HepG2 (cell line): ENCODE measurements around the gene SLC23A2. TPM values are rescaled to one million over a fixed set of nuclear protein-coding genes. Genes with fewer than 3 reads are reported as not detected.

Experiments
- ATAC-seq: fragments of 200-7000 bp; cut with Tn5 transposase; 3 replicates; pipeline ENCODE4 v1.9.1; 2020; ENCODE audit warnings: mild to moderate bottlenecking, moderate library complexity
- BruUV-seq: library from RNA; stranded (reverse); fragments of 400-500 nt; replicated peaks from 2 replicates; lab custom pipeline; 2021; lab: Mats Ljungman, UMichigan
- CTCF ChIA-PET: fragments of 300-600 bp; formaldehyde crosslinking; extraction: SDS; loops from one replicate; lab custom pipeline; 2021; ENCODE audit warnings: low total read pairs, inconsistent platforms, low intra/inter-chr PET ratio; lab: Yijun Ruan, JAX
- POLR2A ChIA-PET: fragments of 350-600 bp; sonication (Branson Sonifier 250); formaldehyde crosslinking; loops from one replicate; lab custom pipeline; 2020; ENCODE audit warnings: antibody characterized with exemption, inconsistent platforms; lab: Yijun Ruan, JAX
- DNase-seq: peaks from one replicate; pipeline ENCODE4 v3.0.0-alpha.2; 2015; ENCODE audit warnings: low spot score
- FAIRE-seq: peaks from 3 replicates; lab custom pipeline; 2011; peaks lifted over from hg19 to GRCh38; lab: Jason Lieb, UNC
- H2AFZ ChIP-seq: one replicate; pipeline ENCODE4 v1.6.1; 2011; ENCODE audit warnings: low read length, inconsistent platforms
- H3K27ac ChIP-seq: fragments of 300-600 bp; 3 replicates; pipeline ENCODE4 v1.8.0; 2011; ENCODE audit warnings: mixed run types, mild to moderate bottlenecking, mixed read lengths, low read length, inconsistent platforms; ENCODE audit not compliant: insufficient read depth; ENCODE audit errors: extremely low read length
- H3K27me3 ChIP-seq, 2 experiments: fragments of 200-600 bp in 1 of 2; 2 replicates in 1 of 2; 3 replicates in 1 of 2; pipeline versions ENCODE4 v1.6.0 to v1.8.0; 2011; ENCODE audit warnings: low read length in 2 of 2, mild to moderate bottlenecking in 2 of 2, moderate library complexity in 2 of 2, inconsistent platforms in 1 of 2; ENCODE audit not compliant: insufficient read depth in 2 of 2, control insufficient read depth in 1 of 2
- H3K36me3 ChIP-seq, 2 experiments: fragments of 200-600 bp in 1 of 2; replicated peaks in 1 of 2; 2 replicates in 1 of 2; 3 replicates in 1 of 2; pipeline versions ENCODE4 v1.5.1 to v1.8.0; 2011; ENCODE audit warnings: low read length in 2 of 2, inconsistent platforms in 1 of 2; ENCODE audit not compliant: insufficient read depth in 2 of 2, control insufficient read depth in 1 of 2
- H3K4me1 ChIP-seq: 2 replicates; pipeline ENCODE4 v1.5.1; 2012; ENCODE audit warnings: low read length, inconsistent platforms; ENCODE audit not compliant: insufficient read depth
- H3K4me2 ChIP-seq: 2 replicates; pipeline ENCODE4 v1.6.0; 2011; ENCODE audit warnings: low read depth, low read length, inconsistent platforms
- H3K4me3 ChIP-seq, 3 experiments: fragments of 200-600 bp in 1 of 3; sonication (generic), shearing (Covaris generic) in 1 of 3; replicated peaks in 1 of 3; 2 replicates each; pipeline ENCODE4 v1.5.1; 2011 to 2016; ENCODE audit warnings: low read length in 3 of 3, inconsistent platforms in 2 of 3, low read depth in 2 of 3, mild to moderate bottlenecking in 2 of 3, control low read depth in 1 of 3, mixed read lengths in 1 of 3; ENCODE audit not compliant: insufficient read depth in 1 of 3
- H3K79me2 ChIP-seq: one replicate; pipeline ENCODE4 v1.6.1; 2011; ENCODE audit warnings: low read length, inconsistent platforms; ENCODE audit not compliant: insufficient read depth
- H3K9ac ChIP-seq: 2 replicates; pipeline ENCODE4 v1.6.0; 2011; ENCODE audit warnings: mild to moderate bottlenecking, low read depth, low read length, inconsistent platforms; ENCODE audit not compliant: insufficient read depth
- H3K9me3 ChIP-seq: 2 replicates; pipeline ENCODE4 v1.5.1; 2012; ENCODE audit warnings: mild to moderate bottlenecking, low read length
- H4K20me1 ChIP-seq: 2 replicates; pipeline ENCODE4 v1.6.0; 2011; ENCODE audit warnings: inconsistent platforms, mild to moderate bottlenecking, low read length, moderate library complexity; ENCODE audit not compliant: insufficient read depth
- CEBPG ChIP-seq: IDR thresholded peaks from 2 replicates; pipeline ENCODE4 v1.6.1; 2016
- DBP ChIP-seq: sonication (generic); formaldehyde crosslinking; IDR thresholded peaks from 2 replicates; pipeline ENCODE4 v1.4.0; 2020; ENCODE audit warnings: missing genetic modification reagents; ENCODE audit errors: not compliant biosample characterization
- GATAD1 ChIP-seq: IDR thresholded peaks from 2 replicates; pipeline ENCODE4 v1.6.1; 2016; ENCODE audit warnings: missing genetic modification reagents, missing compliant biosample characterization
- HOXD1 ChIP-seq: sonication (generic); formaldehyde crosslinking; IDR thresholded peaks from 2 replicates; pipeline ENCODE4 v1.5.0; 2020; ENCODE audit warnings: missing genetic modification reagents
- KAT8 ChIP-seq: IDR thresholded peaks from 2 replicates; pipeline ENCODE4 v1.6.1; 2016; ENCODE audit warnings: missing genetic modification reagents, missing compliant biosample characterization
- POLR2AphosphoS2 ChIP-seq: IDR thresholded peaks from 2 replicates; pipeline ENCODE4 v1.6.1; 2011; ENCODE audit warnings: low read depth, low read length, improper control_type of control experiment
- SIX4 ChIP-seq: sonication (generic); formaldehyde crosslinking; IDR thresholded peaks from 2 replicates; pipeline ENCODE4 v1.4.0; 2020; ENCODE audit warnings: missing genetic modification reagents
- SMARCC2 ChIP-seq: fragments of 450-650 bp; IDR thresholded peaks from 2 replicates; pipeline ENCODE4 v1.6.1; 2017; ENCODE audit warnings: antibody characterized with exemption, mild to moderate bottlenecking
- TAF15 ChIP-seq: fragments of 200-400 bp; formaldehyde crosslinking; IDR thresholded peaks from one replicate; pipeline ENCODE4 v1.6.1; 2018; ENCODE audit warnings: mild to moderate bottlenecking, low read depth, low read length; ENCODE audit not compliant: poor library complexity, severe bottlenecking
- ZNF367 ChIP-seq: sonication (generic); formaldehyde crosslinking; IDR thresholded peaks from 2 replicates; pipeline ENCODE4 v1.4.0; 2020; ENCODE audit warnings: missing genetic modification reagents, borderline replicate concordance
- ZNF383 ChIP-seq: sonication (generic); formaldehyde crosslinking; IDR thresholded peaks from 2 replicates; pipeline ENCODE4 v1.4.0; 2020; ENCODE audit warnings: missing genetic modification reagents, mild to moderate bottlenecking, borderline replicate concordance
- ZNF44 ChIP-seq: sonication (generic); formaldehyde crosslinking; IDR thresholded peaks from 2 replicates; pipeline ENCODE4 v1.5.1; 2020; ENCODE audit warnings: mild to moderate bottlenecking, missing genetic modification reagents
- ZNF530 ChIP-seq: sonication (generic); formaldehyde crosslinking; IDR thresholded peaks from 2 replicates; pipeline ENCODE4 v1.5.0; 2020; ENCODE audit warnings: low read depth, mild to moderate bottlenecking, missing genetic modification reagents
- ZNF569 ChIP-seq: sonication (generic); formaldehyde crosslinking; IDR thresholded peaks from 2 replicates; pipeline ENCODE4 v1.5.0; 2020; ENCODE audit warnings: mild to moderate bottlenecking, missing genetic modification reagents, moderate library complexity, borderline replicate concordance
- ZNF7 ChIP-seq: IDR thresholded peaks from 2 replicates; pipeline ENCODE4 v1.6.1; 2016; ENCODE audit warnings: missing biosample characterization, missing genetic modification reagents
- WGBS: methylation state at CpG from one replicate; pipeline ENCODE4 v1.1.6; 2017; ENCODE audit warnings: low lambda C conversion rate; 5-methylcytosine and 5-hydroxymethylcytosine counted together
- in situ Hi-C: cut with HindIII; loops from 2 replicates; pipeline ENCODE4 v1.10.0; 2017; ENCODE audit warnings: low pct_unique_long_range_greater_than_20kb; ENCODE audit not compliant: extremely low pct_ligation_motif_present
- intact Hi-C: fragments of 100-400 bp; cut with micrococcal nuclease; formaldehyde crosslinking; loops from one replicate; pipeline ENCODE4 v1.10.0; 2022; ENCODE audit not compliant: unreplicated experiment
- polyA plus RNA-seq, 8 experiments: library from polyadenylated mRNA; depleted of rRNA in 3 of 8; stranded (reverse) in 7 of 8; unstranded in 1 of 8; fragments of >200 nt; fragmentation: Illumina TruSeq in 4 of 8; extraction: Trizol in 4 of 8; gene quantifications; 2 replicates each; pipeline versions ENCODE4 v1.2.1 to v1.2.3, GENCODE V29; 2011 to 2016; ENCODE audit warnings: low read depth in 4 of 8, missing spikeins in 1 of 8, mixed read lengths in 1 of 8; ENCODE audit not compliant: insufficient read depth in 1 of 8
- total RNA-seq, 5 experiments: library from RNA; depleted of rRNA; stranded (reverse); fragments of >200 nt; fragmentation: Illumina TruSeq; extraction: Trizol; gene quantifications; 2 replicates each; pipeline ENCODE4 v1.2.3, GENCODE V29; 2016; ENCODE audit warnings: low read depth in 1 of 5
- TF ChIP-seq, protein P1 (sequence below): sonication (generic); formaldehyde crosslinking; IDR thresholded peaks from 2 replicates; pipeline ENCODE4 v1.8.0; 2022; ENCODE audit warnings: low read depth, missing genetic modification reagents

SLC23A2 gene
- total and polyA plus RNA-seq, 2 of the 13 experiments (the other 11 are each of a cell fraction or from before 2014, with no cell fraction given), result 42.2 to 51.2 TPM

GRCh38 chr20:4812216-4812615 lies 189.1 kb downstream of the SLC23A2 start:
- Histone ChIP-seq H3K36me3 (no peaks in the 10 kb centered on the region), H3K9me3 (no peaks in the 10 kb centered on the region), H4K20me1 (no peaks in the 10 kb centered on the region), H3K9ac (no peak overlapping the region), H3K4me2 (no peak overlapping the region), H3K27me3 (peaks cover 16 to 77% of the 10 kb centered on the region in 2 experiments; a peak in 4 of 5 replicates), H3K4me1 (peaks cover 3% of the 10 kb centered on the region), H3K79me2 (no peaks in the 10 kb centered on the region), H3K27ac (no peak overlapping the region), H2AFZ (no peak overlapping the region), H3K4me3 (no peak overlapping the region)
- no TSS peak for BruUV-seq
- no peak for TF ChIP-seq KAT8 (CRISPR knock-in tag)
- TF ChIP-seq ZNF44 (CRISPR knock-in tag), result no peak
- no peak for TF ChIP-seq ZNF530 (CRISPR knock-in tag)
- no peak for TF ChIP-seq DBP (CRISPR knock-in tag)
- no peak for TF ChIP-seq ZNF367 (CRISPR knock-in tag)
- TF ChIP-seq SMARCC2, result no peak
- TF ChIP-seq ZNF569, result no peak
- TF ChIP-seq, protein P1, sequence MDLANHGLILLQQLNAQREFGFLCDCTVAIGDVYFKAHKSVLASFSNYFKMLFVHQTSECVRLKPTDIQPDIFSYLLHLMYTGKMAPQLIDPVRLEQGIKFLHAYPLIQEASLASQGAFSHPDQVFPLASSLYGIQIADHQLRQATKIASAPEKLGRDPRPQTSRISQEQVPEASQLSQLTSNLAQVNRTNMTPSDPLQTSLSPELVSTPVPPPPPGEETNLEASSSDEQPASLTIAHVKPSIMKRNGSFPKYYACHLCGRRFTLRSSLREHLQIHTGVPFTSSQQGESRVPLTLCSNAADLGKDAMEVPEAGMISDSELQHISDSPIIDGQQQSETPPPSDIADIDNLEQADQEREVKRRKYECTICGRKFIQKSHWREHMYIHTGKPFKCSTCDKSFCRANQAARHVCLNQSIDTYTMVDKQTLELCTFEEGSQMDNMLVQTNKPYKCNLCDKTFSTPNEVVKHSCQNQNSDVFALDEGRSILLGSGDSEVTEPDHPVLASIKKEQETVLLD (CRISPR knock-in tag), result no peak
- no peak for TF ChIP-seq CEBPG (CRISPR knock-in tag)
- no peak for TF ChIP-seq HOXD1
- no peak for TF ChIP-seq SIX4
- TF ChIP-seq ZNF383 (CRISPR knock-in tag), result no peak
- no peak for TF ChIP-seq ZNF7 (CRISPR knock-in tag)
- TF ChIP-seq POLR2AphosphoS2, result no peak
- TF ChIP-seq TAF15, result no peak
- no peak for TF ChIP-seq GATAD1 (CRISPR knock-in tag)
- CTCF ChIA-PET, result no interaction called here
- POLR2A ChIA-PET, result no interaction called here
- DNase-seq (no peak), FAIRE-seq (no peak), ATAC-seq (no peak)
- in situ Hi-C loops, result no loop called here
- intact Hi-C loops, result no loop called here
- WGBS, result 16% methylated on average over 6 of the region's 6 CpGs
